Lower leg skin (tissue), 4 donors: ENCODE data around the gene STX16. TPM values are rescaled to one million over a fixed set of nuclear protein-coding genes. Genes with fewer than 3 reads are reported as not detected.
A peak's percentile ranks its signal among the peaks of the same experiment; 100 is the strongest.

Experiments used
- DNase-seq, 2 donors: peaks; one replicate each; pipeline ENCODE4 v3.0.0-alpha.2; 2019; ENCODE audit warnings: low spot score in 2 of 2
- H3K4me3 ChIP-seq: fragments of 200-600 bp; sonication (generic); 2 replicates; pipeline ENCODE4 v1.5.1; 2017; ENCODE audit warnings: mild to moderate bottlenecking, low read depth; ENCODE audit not compliant: poor library complexity, severe bottlenecking
- CTCF ChIP-seq, 3 donors: fragments of 450-650 bp; IDR thresholded peaks; one replicate each; pipeline ENCODE4 v1.5.1; 2016; ENCODE audit warnings: antibody characterized with exemption in 3 of 3, mild to moderate bottlenecking in 3 of 3, moderate library complexity in 2 of 3
- POLR2A ChIP-seq, 2 donors: fragments of 450-650 bp; IDR thresholded peaks; one replicate each; pipeline ENCODE4 v1.6.1; 2016 to 2017; ENCODE audit warnings: antibody characterized with exemption in 2 of 2, mild to moderate bottlenecking in 1 of 2, moderate library complexity in 1 of 2
- WGBS, 2 donors: methylation state at CpG; one replicate each; pipeline ENCODE4 v1.1.5; 2018; 5-methylcytosine and 5-hydroxymethylcytosine counted together
- intact Hi-C: fragments of 100-400 bp; cut with DNase I; formaldehyde crosslinking; loops from one replicate; pipeline ENCODE4 v1.15.0; 2023; ENCODE audit warnings: low total_unique reads
- total RNA-seq, 4 donors: library from RNA; depleted of rRNA; stranded (reverse); fragments of >200 nt; gene quantifications; one replicate each; pipeline ENCODE4 v1.1.0, GENCODE V29; 2016

Gene STX16
- total RNA-seq, 4 donors from 2014 or later = 36.0 to 52.1 (median 44.2) TPM

GRCh38 chr20:58697867-58698703 lies 47.0 kb downstream of the STX16 start:
- no peak overlapping the region for H3K4me3 ChIP-seq
- TF ChIP-seq CTCF (IDR thresholded peaks at IDR 0.05) (no peak), POLR2A (IDR thresholded peaks at IDR 0.05) (no peak)
- intact Hi-C loops = no loop called here
- DNase-seq = peak in 1 of 2 donors; percentile 85
- WGBS, 2 donors = 90 to 91% methylated on average over 12 to 15 of the region's 15 CpGs

DNA sequence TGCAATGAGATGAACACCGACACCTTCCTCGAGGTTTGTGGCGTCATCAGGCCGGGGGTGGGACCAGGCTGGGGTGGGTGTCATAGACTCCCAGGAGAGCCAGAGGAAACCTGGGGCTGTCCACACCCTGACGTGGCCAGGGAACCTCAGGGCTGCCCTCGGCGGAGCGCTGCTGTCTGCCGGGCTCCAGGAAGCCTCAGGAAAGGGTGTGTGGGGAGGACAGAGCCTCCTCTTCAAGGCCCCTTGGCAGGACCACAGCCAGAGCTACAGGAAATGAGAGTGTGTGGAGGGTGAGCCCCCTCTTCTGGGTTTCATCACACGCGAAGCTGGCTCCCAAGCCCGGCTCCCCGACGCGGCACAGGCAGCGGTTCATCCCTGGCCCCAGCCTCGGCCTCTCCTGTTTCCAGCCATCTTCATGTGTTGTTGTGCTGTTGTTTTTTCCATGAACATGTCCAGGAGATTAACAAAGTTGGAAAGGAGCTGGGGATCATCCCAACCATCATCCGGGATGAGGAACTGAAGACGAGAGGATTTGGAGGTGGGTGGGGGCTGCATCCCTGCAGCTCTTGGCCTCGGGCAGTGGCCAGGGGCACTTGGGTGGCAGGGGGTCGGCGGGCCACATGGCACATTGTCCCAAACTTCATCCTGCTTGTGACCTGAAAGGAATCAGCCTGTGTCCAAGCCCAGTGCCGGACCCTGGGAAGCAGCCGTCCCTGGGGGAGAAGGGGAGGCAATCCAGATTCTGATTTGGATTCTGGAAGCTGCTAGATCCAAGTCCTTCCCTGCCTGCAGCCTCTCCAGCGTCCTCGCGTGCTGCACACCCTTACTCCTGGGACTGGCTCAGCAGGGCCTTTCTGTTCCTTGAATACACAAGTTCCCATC lies 47.9 kb downstream of the STX16 start:
- DNase-seq = peak in 1 of 2 donors; percentile 84

GRCh38 chr20:58699623-58700107 lies 48.6 kb downstream of the STX16 start:
- 79 to 86% methylated on average over 9 of the region's 9 CpGs for WGBS, 2 donors
- H3K4me3 ChIP-seq = no peak overlapping the region
- peak in 1 of 2 donors; percentile 61 for DNase-seq
- no peak for TF ChIP-seq CTCF (IDR thresholded peaks at IDR 0.05)
- TF ChIP-seq POLR2A (IDR thresholded peaks at IDR 0.05) = no peak
- intact Hi-C loops = no loop called here

More for the DNA sequence above, 47.9 kb downstream of the STX16 start:
- intact Hi-C loops = no loop called here
- no peak for TF ChIP-seq CTCF (IDR thresholded peaks at IDR 0.05)
- no peak for TF ChIP-seq POLR2A (IDR thresholded peaks at IDR 0.05)
- 75 to 76% methylated on average over 25 to 27 of the region's 27 CpGs for WGBS, 2 donors
- no peak overlapping the region for H3K4me3 ChIP-seq

DNA sequence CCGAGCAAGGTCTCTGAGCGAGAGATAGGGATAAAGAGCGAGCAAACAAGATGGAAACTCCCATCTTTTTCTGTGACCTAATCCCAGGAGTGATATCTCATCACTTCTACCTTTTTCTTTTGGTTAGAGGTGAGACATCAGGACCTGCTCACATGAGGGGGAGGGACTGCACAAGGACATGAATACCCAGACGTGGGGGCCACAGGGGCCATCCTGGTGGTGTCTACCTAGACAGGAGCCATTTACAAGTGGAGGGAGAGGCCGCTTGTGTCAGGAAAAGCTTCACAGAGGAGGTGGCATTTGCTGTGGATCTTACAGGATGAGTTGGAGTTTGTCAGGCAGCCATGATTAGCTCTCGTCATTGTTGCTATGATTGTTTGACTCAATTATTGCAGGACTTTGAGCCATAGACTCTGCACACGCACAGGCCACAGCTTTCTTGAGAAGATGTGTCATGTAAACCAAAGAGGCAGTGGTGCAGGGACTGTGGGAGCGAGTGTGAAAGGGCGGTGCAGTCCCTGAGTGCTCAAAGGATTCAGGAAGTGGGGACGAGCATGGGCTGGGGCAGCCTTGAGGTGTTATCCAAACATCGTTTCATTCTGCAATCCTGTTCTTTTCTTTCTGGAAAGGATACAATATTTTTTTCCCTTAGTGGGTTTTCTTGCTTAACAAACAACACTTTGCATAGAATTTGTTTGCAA lies 49.2 kb downstream of the STX16 start:
- intact Hi-C loops = no loop called here

More for the DNA sequence above, 49.2 kb downstream of the STX16 start:
- H3K4me3 ChIP-seq = no peak overlapping the region
- WGBS, 2 donors = 82 to 83% methylated on average over 11 of the region's 11 CpGs
- peak in 1 of 2 donors; percentile 61 for DNase-seq
- TF ChIP-seq CTCF (IDR thresholded peaks at IDR 0.05) (no peak), POLR2A (IDR thresholded peaks at IDR 0.05) (no peak)
